Measurements from ENCODE around the gene SHISAL1. TPM values are rescaled to one million over a fixed set of nuclear protein-coding genes. Genes with fewer than 3 reads are reported as not detected.

Gene SHISAL1
- polyA plus RNA-seq (2013, experiment 1 of 2): 1.00 TPM
- 0.91 TPM for polyA plus RNA-seq (2013, experiment 2 of 2)

GRCh38 chr22:44312766-44313165 lies at the start of gene SHISAL1:
SHISAL1 (minus strand) TSS chr22:44312951; CDS start chr22:44300945, 12,006 bp downstream.
- Histone ChIP-seq H3K9me3 (ENCODE audit: control insufficient read depth, low read length) (no peaks in the 10 kb centered on the region), H3K4me1 (ENCODE audit: control insufficient read depth, insufficient read depth, low read length, poor library complexity, severe bottlenecking) (peaks cover 14% of the 10 kb centered on the region), H3K4me3 (ENCODE audit: extremely low read depth, insufficient read depth, low read length, poor library complexity, severe bottlenecking) (no peak within 1 kb of the TSS), H3K36me3 (ENCODE audit: control insufficient read depth, insufficient read depth, low read length) (no peaks in the 10 kb centered on the region), H3K27ac (ENCODE audit: low read depth, low read length, severe bottlenecking) (no peak within 1 kb of the TSS)
- WGBS, 2 experiments (ENCODE audit: insufficient coverage in 2 of 2): 77 to 79% methylated on average over 11 to 12 of the region's 12 CpGs

GRCh38 chr22:44361391-44362126 lies 48.8 kb upstream of the SHISAL1 start:
- 96% methylated on average over 7 to 9 of the region's 12 CpGs for WGBS, 2 experiments (ENCODE audit: insufficient coverage in 2 of 2)
- Histone ChIP-seq H3K36me3 (ENCODE audit: control insufficient read depth, insufficient read depth, low read length) (no peaks in the 10 kb centered on the region), H3K4me1 (ENCODE audit: control insufficient read depth, insufficient read depth, low read length, poor library complexity, severe bottlenecking) (peaks cover 17% of the 10 kb centered on the region), H3K27ac (ENCODE audit: low read depth, low read length, severe bottlenecking) (no peak overlapping the region), H3K4me3 (ENCODE audit: extremely low read depth, insufficient read depth, low read length, poor library complexity, severe bottlenecking) (no peak overlapping the region), H3K9me3 (ENCODE audit: control insufficient read depth, low read length) (no peaks in the 10 kb centered on the region)

DNA sequence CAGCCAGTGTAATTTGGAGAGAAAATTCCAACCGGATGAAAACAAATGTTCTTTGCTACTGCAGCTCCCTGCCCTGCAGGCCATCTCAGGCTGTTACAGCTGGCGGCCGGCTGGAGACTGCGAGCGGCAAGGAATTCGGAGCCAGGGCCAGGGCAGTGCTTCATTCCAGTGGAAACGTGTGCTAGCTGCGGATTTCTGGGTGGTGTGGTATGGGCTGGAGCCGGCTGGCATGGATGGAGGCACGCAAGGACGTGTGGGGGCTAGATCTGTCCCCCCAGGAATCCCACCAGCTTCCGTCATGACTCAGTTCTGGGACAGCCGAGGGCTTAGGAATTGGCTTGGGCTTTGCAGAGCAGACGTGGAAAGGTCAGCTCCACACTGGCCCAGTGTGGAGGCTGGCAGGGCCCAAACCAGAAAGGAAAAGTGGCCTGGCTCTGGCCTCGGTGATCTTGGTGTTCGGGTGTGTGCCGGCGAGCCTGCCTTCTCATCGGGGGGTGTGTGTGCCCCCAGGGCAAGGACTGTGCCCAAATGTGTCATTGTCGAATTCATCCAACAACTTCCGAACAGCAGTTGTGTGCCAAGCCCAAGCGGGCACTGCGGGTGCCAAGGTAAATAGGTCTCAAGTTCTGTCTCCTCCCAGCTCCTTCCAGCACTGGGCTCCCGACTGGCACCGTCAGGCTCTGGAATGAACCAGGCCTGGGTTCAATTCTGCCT lies 48.1 kb upstream of the SHISAL1 start:
- no peaks in the 10 kb centered on the region for H3K9me3 ChIP-seq (ENCODE audit: control insufficient read depth, low read length)
- no peaks in the 10 kb centered on the region for H3K36me3 ChIP-seq (ENCODE audit: control insufficient read depth, insufficient read depth, low read length)
- no peak overlapping the region for H3K4me3 ChIP-seq (ENCODE audit: extremely low read depth, insufficient read depth, low read length, poor library complexity, severe bottlenecking)
- no peak overlapping the region for H3K27ac ChIP-seq (ENCODE audit: low read depth, low read length, severe bottlenecking)
- peaks cover 17% of the 10 kb centered on the region for H3K4me1 ChIP-seq (ENCODE audit: control insufficient read depth, insufficient read depth, low read length, poor library complexity, severe bottlenecking)
- 88 to 93% methylated on average over 23 to 25 of the region's 25 CpGs for WGBS, 2 experiments (ENCODE audit: insufficient coverage in 2 of 2)

DNA sequence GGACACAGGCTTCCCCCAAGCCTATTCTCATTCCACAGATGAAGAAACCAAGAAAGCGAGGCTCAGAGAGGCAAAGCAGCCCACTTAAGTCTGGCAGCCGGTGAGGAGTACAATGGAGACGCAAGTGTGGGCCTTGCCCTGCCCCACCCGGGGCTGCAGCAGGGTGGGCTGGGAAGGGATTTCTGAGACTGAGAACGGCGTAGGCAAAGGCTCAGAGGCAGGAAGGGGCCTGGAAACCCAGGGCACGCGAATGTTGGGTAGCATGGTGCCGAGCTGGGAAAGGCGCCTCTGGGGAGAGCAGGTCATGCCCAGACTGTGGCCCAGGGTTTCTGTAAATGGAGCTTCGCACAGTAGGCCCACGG lies 47.5 kb upstream of the SHISAL1 start:
- Histone ChIP-seq H3K9me3 (ENCODE audit: control insufficient read depth, low read length) (no peaks in the 10 kb centered on the region), H3K4me3 (ENCODE audit: extremely low read depth, insufficient read depth, low read length, poor library complexity, severe bottlenecking) (no peak overlapping the region), H3K4me1 (ENCODE audit: control insufficient read depth, insufficient read depth, low read length, poor library complexity, severe bottlenecking) (peaks cover 17% of the 10 kb centered on the region), H3K27ac (ENCODE audit: low read depth, low read length, severe bottlenecking) (no peak overlapping the region), H3K36me3 (ENCODE audit: control insufficient read depth, insufficient read depth, low read length) (no peaks in the 10 kb centered on the region)
- WGBS, 2 experiments (ENCODE audit: insufficient coverage in 2 of 2): 85 to 91% methylated on average over 11 to 12 of the region's 12 CpGs

DNA sequence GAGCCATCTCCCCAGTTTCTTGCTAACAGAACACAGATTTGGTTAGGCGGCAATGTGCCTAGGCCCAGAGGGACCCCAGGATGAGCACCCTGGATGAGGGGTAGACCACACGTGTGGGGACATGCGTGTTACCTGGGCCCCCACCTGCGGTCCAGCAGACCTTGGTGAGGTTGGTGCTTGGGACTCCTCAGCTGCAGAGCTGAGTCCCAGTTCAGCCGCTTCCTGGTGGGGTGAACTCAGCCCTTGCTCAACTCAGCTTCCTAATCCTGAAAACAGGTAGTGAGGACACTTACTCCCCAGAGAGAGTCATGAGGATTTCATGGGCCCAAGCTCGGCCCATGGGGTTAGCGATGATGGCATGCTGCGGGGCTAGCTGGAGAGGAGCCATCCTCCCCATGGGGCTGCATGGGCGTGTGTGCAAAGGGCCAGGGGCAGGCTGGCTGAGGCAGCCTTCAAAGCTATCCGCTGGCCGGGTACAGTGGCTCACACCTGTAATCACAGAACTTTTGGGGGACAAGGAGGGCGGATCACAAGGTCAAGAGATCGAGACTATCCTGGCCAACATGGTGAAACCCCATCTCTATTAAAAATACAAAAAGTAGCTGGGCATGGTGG lies 46.9 kb upstream of the SHISAL1 start:
- no peak overlapping the region for H3K27ac ChIP-seq (ENCODE audit: low read depth, low read length, severe bottlenecking)
- peaks cover 14% of the 10 kb centered on the region for H3K4me1 ChIP-seq (ENCODE audit: control insufficient read depth, insufficient read depth, low read length, poor library complexity, severe bottlenecking)
- H3K36me3 ChIP-seq (ENCODE audit: control insufficient read depth, insufficient read depth, low read length): no peaks in the 10 kb centered on the region
- 94% methylated on average over 9 to 10 of the region's 13 CpGs for WGBS, 2 experiments (ENCODE audit: insufficient coverage in 2 of 2)
- H3K9me3 ChIP-seq (ENCODE audit: control insufficient read depth, low read length): no peaks in the 10 kb centered on the region
- H3K4me3 ChIP-seq (ENCODE audit: extremely low read depth, insufficient read depth, low read length, poor library complexity, severe bottlenecking): no peak overlapping the region

DNA sequence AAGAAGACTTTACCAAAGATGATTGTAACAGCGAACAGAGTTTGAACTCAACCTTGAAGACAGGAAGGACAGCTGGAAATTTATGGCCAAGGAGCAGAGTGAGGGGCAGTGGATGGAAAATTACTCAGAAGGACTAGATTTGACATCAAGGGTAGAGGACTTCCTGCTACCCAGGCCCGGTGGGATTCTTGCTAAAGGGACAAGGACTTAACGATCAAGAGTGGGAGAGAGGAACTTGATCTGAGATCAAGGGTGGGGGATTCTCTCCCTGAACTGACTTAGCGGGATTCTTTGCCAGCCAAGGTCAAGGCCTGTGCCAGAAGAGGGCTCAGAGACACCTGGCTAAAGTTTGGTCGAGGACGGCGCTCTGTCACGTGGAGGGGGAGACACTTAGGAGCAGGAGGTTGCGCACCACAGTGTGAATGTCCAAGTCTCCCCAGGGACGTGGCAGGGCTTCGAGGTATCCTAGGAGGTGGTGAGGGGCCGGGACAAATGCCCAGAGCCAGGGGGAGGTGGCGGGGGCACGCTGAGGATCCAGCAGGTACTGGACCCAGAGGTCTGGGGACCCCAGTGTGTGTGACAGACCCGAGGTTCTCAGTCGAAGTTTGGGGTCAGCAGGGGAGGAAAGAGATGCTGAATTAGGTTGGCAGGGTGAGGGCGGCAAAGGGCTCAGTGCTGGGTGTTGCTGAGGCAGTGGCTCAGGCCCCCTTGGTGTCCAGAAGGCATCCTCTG lies 46.1 kb upstream of the SHISAL1 start:
- Histone ChIP-seq H3K9me3 (ENCODE audit: control insufficient read depth, low read length) (no peaks in the 10 kb centered on the region), H3K4me1 (ENCODE audit: control insufficient read depth, insufficient read depth, low read length, poor library complexity, severe bottlenecking) (peaks cover 14% of the 10 kb centered on the region), H3K27ac (ENCODE audit: low read depth, low read length, severe bottlenecking) (no peak overlapping the region), H3K4me3 (ENCODE audit: extremely low read depth, insufficient read depth, low read length, poor library complexity, severe bottlenecking) (no peak overlapping the region), H3K36me3 (ENCODE audit: control insufficient read depth, insufficient read depth, low read length) (no peaks in the 10 kb centered on the region)
- 85 to 91% methylated on average over 16 to 17 of the region's 17 CpGs for WGBS, 2 experiments (ENCODE audit: insufficient coverage in 2 of 2)

DNA sequence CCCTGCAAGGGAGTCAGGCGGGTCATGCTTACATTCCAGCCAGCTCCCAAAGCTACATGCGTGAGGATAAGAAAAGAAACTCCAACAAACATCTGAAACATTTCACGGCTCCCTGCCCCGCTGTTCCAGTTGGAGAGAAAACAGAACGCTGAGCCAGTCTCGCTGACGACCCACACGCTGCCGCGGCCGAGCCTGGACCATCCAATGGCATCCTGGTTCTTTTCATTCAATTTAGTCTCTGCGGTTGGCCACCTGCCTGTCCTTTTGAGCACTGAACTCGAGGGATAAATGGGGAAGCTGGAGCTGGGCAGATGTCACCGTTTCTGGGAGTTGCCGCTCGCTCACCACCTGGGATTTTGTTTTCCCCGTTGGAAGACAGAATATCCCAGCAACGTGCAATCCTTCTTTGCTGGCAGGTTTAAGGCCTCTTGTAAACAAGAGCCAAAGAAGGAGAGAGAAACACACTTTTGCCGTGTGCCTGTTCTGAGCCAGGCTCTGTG lies 45.3 kb upstream of the SHISAL1 start:
- 74 to 82% methylated on average over 17 to 18 of the region's 19 CpGs for WGBS, 2 experiments (ENCODE audit: insufficient coverage in 2 of 2)
- Histone ChIP-seq H3K4me1 (ENCODE audit: control insufficient read depth, insufficient read depth, low read length, poor library complexity, severe bottlenecking) (peaks cover 14% of the 10 kb centered on the region), H3K27ac (ENCODE audit: low read depth, low read length, severe bottlenecking) (no peak overlapping the region)

DNA sequence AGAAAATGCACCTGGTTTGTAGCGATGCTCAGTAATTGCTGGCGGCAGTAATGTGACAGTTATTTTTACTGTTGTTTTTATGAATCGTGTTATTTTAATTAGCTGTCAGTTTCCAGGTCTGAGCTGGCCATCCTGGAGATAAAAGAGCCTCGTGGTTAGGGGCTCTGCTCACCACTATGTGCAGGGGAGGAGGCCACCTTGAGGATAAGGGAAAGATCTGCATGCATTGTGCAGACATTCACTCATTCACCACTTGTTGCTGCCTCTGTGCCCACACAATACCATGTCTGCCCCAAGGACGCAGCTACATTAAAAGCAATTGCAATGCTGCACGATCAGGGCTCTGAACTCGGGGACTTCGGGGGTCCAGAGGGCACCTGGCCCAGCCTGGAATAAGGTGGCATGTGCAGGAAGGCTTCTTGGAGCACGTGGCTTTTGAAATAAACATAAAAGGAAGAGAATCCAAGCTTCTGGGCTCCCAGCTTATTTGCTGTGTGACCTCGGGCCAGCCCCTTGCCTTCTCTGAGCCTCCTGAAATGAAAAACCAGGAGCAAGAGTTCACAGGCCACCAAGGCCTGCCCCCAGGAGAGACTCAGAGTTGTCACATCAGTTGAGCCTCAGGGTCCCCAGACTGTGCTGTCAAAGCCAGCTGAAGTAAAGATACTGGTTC lies 44.7 kb upstream of the SHISAL1 start:
- Histone ChIP-seq H3K36me3 (ENCODE audit: control insufficient read depth, insufficient read depth, low read length) (no peaks in the 10 kb centered on the region), H3K9me3 (ENCODE audit: control insufficient read depth, low read length) (no peaks in the 10 kb centered on the region), H3K4me3 (ENCODE audit: extremely low read depth, insufficient read depth, low read length, poor library complexity, severe bottlenecking) (no peak overlapping the region), H3K4me1 (ENCODE audit: control insufficient read depth, insufficient read depth, low read length, poor library complexity, severe bottlenecking) (peaks cover 17% of the 10 kb centered on the region), H3K27ac (ENCODE audit: low read depth, low read length, severe bottlenecking) (no peak overlapping the region)
- 60 to 73% methylated on average over 8 to 9 of the region's 10 CpGs for WGBS, 2 experiments (ENCODE audit: insufficient coverage in 2 of 2)

More for the DNA sequence above, 45.3 kb upstream of the SHISAL1 start:
- Histone ChIP-seq H3K9me3 (ENCODE audit: control insufficient read depth, low read length) (no peaks in the 10 kb centered on the region), H3K36me3 (ENCODE audit: control insufficient read depth, insufficient read depth, low read length) (no peaks in the 10 kb centered on the region), H3K4me3 (ENCODE audit: extremely low read depth, insufficient read depth, low read length, poor library complexity, severe bottlenecking) (no peak overlapping the region)

DNA sequence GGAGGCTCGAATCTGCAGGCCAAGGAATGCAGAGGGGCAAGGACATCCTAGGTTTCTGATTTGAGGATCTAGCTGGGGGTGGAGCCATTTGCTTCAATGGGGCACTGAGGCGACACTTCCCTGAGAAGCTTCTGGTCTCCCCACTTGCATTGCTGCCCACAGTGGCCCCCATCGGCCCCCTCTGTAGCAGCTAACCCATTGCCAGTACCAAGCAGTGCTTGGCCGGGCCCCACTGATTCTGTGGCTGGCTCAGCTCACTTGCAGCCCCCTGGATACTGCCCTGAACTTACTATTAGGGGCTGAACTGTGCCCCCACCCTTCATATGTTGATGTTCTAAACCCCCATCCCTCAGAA lies 42.9 kb upstream of the SHISAL1 start:
- Histone ChIP-seq H3K9me3 (ENCODE audit: control insufficient read depth, low read length) (no peaks in the 10 kb centered on the region), H3K27ac (ENCODE audit: low read depth, low read length, severe bottlenecking) (no peak overlapping the region), H3K4me1 (ENCODE audit: control insufficient read depth, insufficient read depth, low read length, poor library complexity, severe bottlenecking) (peaks cover 25% of the 10 kb centered on the region), H3K36me3 (ENCODE audit: control insufficient read depth, insufficient read depth, low read length) (no peaks in the 10 kb centered on the region), H3K4me3 (ENCODE audit: extremely low read depth, insufficient read depth, low read length, poor library complexity, severe bottlenecking) (no peak overlapping the region)
- 70 to 77% methylated on average over 3 to 4 of the region's 4 CpGs for WGBS, 2 experiments (ENCODE audit: insufficient coverage in 2 of 2)

- no peak overlapping the region for H3K27ac ChIP-seq (ENCODE audit: low read depth, low read length, severe bottlenecking)
- 79 to 81% methylated on average over 4 to 7 of the region's 7 CpGs for whole genome bisulfite sequencing, 2 experiments (ENCODE audit: insufficient coverage in 2 of 2)
- H3K9me3 ChIP-seq (ENCODE audit: control insufficient read depth, low read length): no peaks in the 10 kb centered on the region
- H3K36me3 ChIP-seq (ENCODE audit: control insufficient read depth, insufficient read depth, low read length): no peaks in the 10 kb centered on the region
- H3K4me1 ChIP-seq (ENCODE audit: control insufficient read depth, insufficient read depth, low read length, poor library complexity, severe bottlenecking): peaks cover 25% of the 10 kb centered on the region
- H3K4me3 ChIP-seq (ENCODE audit: extremely low read depth, insufficient read depth, low read length, poor library complexity, severe bottlenecking): no peak overlapping the region
These were observed 41.5 kb upstream of the SHISAL1 start for GRCh38 chr22:44354288-44354687.
